Mesendoderm (in vitro differentiated cells): Measurements from ENCODE around the gene ZNF569.
"Not testable (repeated sequence)": the region's sequence is repeated elsewhere in the genome, so short reads cannot be mapped to it uniquely, and the experiment has no call there.

ENCODE experiments used
- DNase-seq: peaks from one replicate; pipeline ENCODE4 v3.0.0; 2013
- H2AK5ac ChIP-seq: 2 replicates; pipeline ENCODE4 v1.6.1; 2013; ENCODE audit warnings: low read length, inconsistent platforms
- H2BK120ac ChIP-seq: 2 replicates; pipeline ENCODE4 v1.6.1; 2013; ENCODE audit warnings: low read depth, mild to moderate bottlenecking, low read length, moderate library complexity, mixed read lengths
- H2BK15ac ChIP-seq: replicated peaks from 2 replicates; pipeline ENCODE4 v1.6.1; 2013; ENCODE audit warnings: low read depth, mild to moderate bottlenecking, moderate library complexity
- H2BK5ac ChIP-seq: 2 replicates; pipeline ENCODE4 v1.6.1; 2013; ENCODE audit warnings: low read length, inconsistent platforms
- H3K18ac ChIP-seq: 2 replicates; pipeline ENCODE4 v1.6.1; 2013; ENCODE audit warnings: mild to moderate bottlenecking, low read length, mixed read lengths
- H3K23ac ChIP-seq: one replicate; pipeline ENCODE4 v1.6.1; 2013; ENCODE audit warnings: low read length
- H3K27ac ChIP-seq: 2 replicates; pipeline ENCODE4 v1.5.1; 2013; ENCODE audit warnings: low read depth, mild to moderate bottlenecking, inconsistent platforms, low read length, moderate library complexity
- H3K27me3 ChIP-seq: 2 replicates; pipeline ENCODE4 v1.6.1; 2013; ENCODE audit warnings: low read length, control low read depth, mild to moderate bottlenecking, inconsistent platforms; ENCODE audit not compliant: insufficient read depth, poor library complexity
- H3K36me3 ChIP-seq: 2 replicates; pipeline ENCODE4 v1.6.1; 2013; ENCODE audit warnings: low read length, inconsistent platforms; ENCODE audit not compliant: control insufficient read depth, insufficient read depth
- H3K4ac ChIP-seq: one replicate; pipeline ENCODE4 v1.6.1; 2013; ENCODE audit warnings: low read depth, mild to moderate bottlenecking, low read length, moderate library complexity
- H3K4me1 ChIP-seq: 2 replicates; pipeline ENCODE4 v1.6.1; 2013; ENCODE audit warnings: low read depth, low read length, inconsistent platforms; ENCODE audit not compliant: control insufficient read depth
- H3K4me2 ChIP-seq: 2 replicates; pipeline ENCODE4 v1.6.1; 2013; ENCODE audit warnings: low read length
- H3K4me3 ChIP-seq: 2 replicates; pipeline ENCODE4 v1.5.1; 2013; ENCODE audit warnings: mild to moderate bottlenecking, low read length
- H3K56ac ChIP-seq: one replicate; pipeline ENCODE4 v1.6.1; 2013; ENCODE audit warnings: low read length
- H3K79me1 ChIP-seq: 2 replicates; pipeline ENCODE4 v1.6.1; 2013; ENCODE audit warnings: low read length, inconsistent platforms
- H3K79me2 ChIP-seq: 2 replicates; pipeline ENCODE4 v1.6.1; 2013; ENCODE audit warnings: mild to moderate bottlenecking, low read length; ENCODE audit not compliant: control insufficient read depth, insufficient read depth
- H3K9ac ChIP-seq: 2 replicates; pipeline ENCODE4 v1.6.1; 2013; ENCODE audit warnings: low read length, inconsistent platforms
- H4K5ac ChIP-seq: one replicate; pipeline ENCODE4 v1.6.1; 2013; ENCODE audit warnings: low read length
- H4K8ac ChIP-seq: one replicate; pipeline ENCODE4 v1.6.1; 2013; ENCODE audit warnings: low read depth, mild to moderate bottlenecking, control low read depth, low read length, moderate library complexity
- WGBS: extraction: QIAGEN DNeasy Blood & Tissue Kit; methylation state at CpG from one replicate; pipeline ENCODE4 v1.1.7; 2013; ENCODE audit warnings: low lambda C conversion rate, missing lambda C conversion rate; ENCODE audit not compliant: insufficient coverage; ENCODE audit errors: extremely low coverage; 5-methylcytosine and 5-hydroxymethylcytosine counted together

ZNF569 gene

GRCh38 chr19:37391399-37391798 lies 75.8 kb downstream of the ZNF569 start:
- H2BK120ac ChIP-seq, H3K36me3 ChIP-seq, H3K56ac ChIP-seq, H3K18ac ChIP-seq, H4K5ac ChIP-seq, H3K4me1 ChIP-seq, DNase-seq, H4K8ac ChIP-seq, H2BK5ac ChIP-seq, H2AK5ac ChIP-seq, H2BK15ac ChIP-seq, H3K4me3 ChIP-seq, H3K4ac ChIP-seq, H3K9ac ChIP-seq, H3K4me2 ChIP-seq, H3K79me2 ChIP-seq, H3K79me1 ChIP-seq, H3K27me3 ChIP-seq, H3K27ac ChIP-seq, H3K23ac ChIP-seq: not testable (repeated sequence)
- no CpG with 5 or more reads among the region's 6 CpGs for WGBS

DNA sequence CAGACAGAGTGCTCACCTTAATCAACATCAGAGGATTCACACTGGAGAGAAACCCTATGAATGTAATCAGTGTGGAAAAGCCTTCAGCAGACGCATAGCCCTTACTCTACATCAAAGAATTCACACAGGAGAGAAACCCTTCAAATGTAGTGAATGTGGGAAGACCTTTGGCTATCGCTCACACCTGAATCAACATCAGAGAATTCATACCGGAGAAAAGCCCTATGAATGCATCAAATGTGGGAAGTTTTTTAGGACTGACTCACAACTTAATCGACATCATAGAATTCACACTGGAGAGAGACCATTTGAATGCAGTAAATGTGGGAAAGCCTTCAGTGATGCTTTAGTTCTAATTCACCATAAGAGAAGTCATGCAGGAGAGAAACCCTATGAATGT lies 78.0 kb downstream of the ZNF569 start:
- H3K79me2 ChIP-seq = no peaks in the 10 kb centered on the region
- DNase-seq = peak; percentile 13
- H3K4me3 ChIP-seq = peak overlapping the region; percentile 7
- H3K18ac ChIP-seq = no peak overlapping the region
- no CpG with 5 or more reads among the region's 4 CpGs for WGBS
- no peak overlapping the region for H3K4ac ChIP-seq
- H2BK120ac ChIP-seq = no peak overlapping the region
- no peak overlapping the region for H3K27ac ChIP-seq
- no peak overlapping the region for H4K5ac ChIP-seq
- no peaks in the 10 kb centered on the region for H3K4me1 ChIP-seq
- H3K4me2 ChIP-seq = no peak overlapping the region
- H4K8ac ChIP-seq = no peak overlapping the region
- no peaks in the 10 kb centered on the region for H3K27me3 ChIP-seq
- peaks cover 6% of the 10 kb centered on the region for H3K36me3 ChIP-seq
- no peak overlapping the region for H3K9ac ChIP-seq
- no peak overlapping the region for H3K23ac ChIP-seq
- H2BK15ac ChIP-seq = no peak overlapping the region
- no peak overlapping the region for H2BK5ac ChIP-seq
- no peak overlapping the region for H2AK5ac ChIP-seq
- H3K79me1 ChIP-seq = no peaks in the 10 kb centered on the region
- no peak overlapping the region for H3K56ac ChIP-seq

DNA sequence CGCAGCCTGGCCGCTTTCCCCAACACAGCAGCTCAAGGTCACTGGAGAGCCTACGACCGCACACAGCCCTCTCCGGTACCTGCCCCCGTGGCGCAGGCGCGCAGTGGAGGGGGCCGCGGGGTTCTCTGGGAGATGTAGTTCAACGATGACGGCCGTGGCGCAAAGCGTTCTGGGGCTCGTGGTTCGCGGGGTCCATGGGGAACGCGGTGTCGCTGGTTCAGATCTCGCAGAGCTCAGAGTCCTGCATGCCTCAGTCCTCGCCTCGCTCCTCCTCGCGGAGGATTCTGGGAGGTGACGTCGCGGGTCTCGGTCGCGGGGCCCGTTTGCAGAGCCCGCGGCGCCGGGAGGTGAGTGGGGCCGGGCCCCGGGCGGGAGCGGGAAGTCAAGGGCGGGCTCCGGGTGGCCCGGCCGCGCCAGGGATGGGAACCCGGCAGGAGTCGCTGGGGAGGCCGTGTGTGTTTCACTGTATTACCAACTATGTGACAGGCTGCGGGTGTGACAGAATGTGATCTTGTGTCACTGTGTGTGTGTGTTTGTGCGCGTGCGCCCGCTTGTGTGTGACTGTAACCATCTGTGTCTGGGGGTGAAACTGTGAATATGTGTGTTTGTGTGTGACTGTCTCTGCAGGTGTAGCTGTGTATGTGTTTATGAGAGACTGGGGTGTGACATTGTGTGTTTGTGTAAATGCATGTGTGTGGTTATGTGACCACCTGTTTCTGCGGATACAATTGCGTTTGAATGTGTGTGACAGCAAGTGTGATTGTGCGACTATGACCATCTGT lies 96.2 kb downstream of the ZNF569 start, which contains the start of gene ZNF527:
Gene ZNF527, plus strand, starts transcription at position 220 of the 782 bp plus-strand sequence. CDS start 3,100 bp downstream, outside the sequence.
- H3K4me1 ChIP-seq = peaks cover 3% of the 10 kb centered on the region
- peak within 1 kb of the TSS; percentile 88 for H3K9ac ChIP-seq
- H2BK5ac ChIP-seq = no peak within 1 kb of the TSS
- no peak within 1 kb of the TSS for H2AK5ac ChIP-seq
- H3K23ac ChIP-seq = no peak within 1 kb of the TSS
- no peaks in the 10 kb centered on the region for H3K27me3 ChIP-seq
- H3K36me3 ChIP-seq = no peaks in the 10 kb centered on the region
- H4K8ac ChIP-seq = no peak within 1 kb of the TSS
- peak within 1 kb of the TSS; percentile 99 for H3K4me2 ChIP-seq
- peak within 1 kb of the TSS; percentile 72 for H3K4me3 ChIP-seq
- no peak within 1 kb of the TSS for H3K27ac ChIP-seq
- peak within 1 kb of the TSS; percentile 93 for H3K56ac ChIP-seq
- H3K18ac ChIP-seq = no peak within 1 kb of the TSS
- H2BK15ac ChIP-seq = no peak within 1 kb of the TSS
- H3K4ac ChIP-seq = no peak within 1 kb of the TSS
- no CpG with 5 or more reads among the region's 58 CpGs for WGBS
- no peaks in the 10 kb centered on the region for H3K79me2 ChIP-seq
- peaks cover 4% of the 10 kb centered on the region for H3K79me1 ChIP-seq
- H2BK120ac ChIP-seq = no peak within 1 kb of the TSS
- peak; percentile 99 for DNase-seq
- no peak within 1 kb of the TSS for H4K5ac ChIP-seq

GRCh38 chr19:37370386-37370879 lies 96.8 kb downstream of the ZNF569 start:
- not testable (repeated sequence) for H3K79me1 ChIP-seq
- no CpG with 5 or more reads among the region's 18 CpGs for WGBS

GRCh38 chr19:37362733-37363132 lies 104.5 kb downstream of the ZNF569 start:
- no peak overlapping the region for H3K18ac ChIP-seq
- no peak overlapping the region for H3K4ac ChIP-seq
- no peaks in the 10 kb centered on the region for H3K27me3 ChIP-seq
- H3K79me2 ChIP-seq = no peaks in the 10 kb centered on the region
- H2BK15ac ChIP-seq = no peak overlapping the region
- H2AK5ac ChIP-seq = no peak overlapping the region
- H3K4me1 ChIP-seq = no peaks in the 10 kb centered on the region
- peaks cover 16% of the 10 kb centered on the region for H3K36me3 ChIP-seq
- H3K23ac ChIP-seq = no peak overlapping the region
- no peak overlapping the region for H4K8ac ChIP-seq
- H3K4me3 ChIP-seq = no peak overlapping the region
- H2BK5ac ChIP-seq = no peak overlapping the region
- no peaks in the 10 kb centered on the region for H3K79me1 ChIP-seq
- no peak overlapping the region for H3K9ac ChIP-seq
- no CpG with 5 or more reads among the region's 6 CpGs for WGBS
- H3K27ac ChIP-seq = no peak overlapping the region
- no peak overlapping the region for H3K4me2 ChIP-seq
- H3K56ac ChIP-seq = no peak overlapping the region
- H4K5ac ChIP-seq = no peak overlapping the region
- H2BK120ac ChIP-seq = no peak overlapping the region
- peak; percentile 76 for DNase-seq

More at GRCh38 chr19:37370386-37370879, 96.8 kb downstream of the ZNF569 start:
- H2AK5ac ChIP-seq, H4K8ac ChIP-seq, H2BK15ac ChIP-seq, H4K5ac ChIP-seq, H3K27me3 ChIP-seq, H3K18ac ChIP-seq, H3K4ac ChIP-seq, H3K79me2 ChIP-seq, H3K4me1 ChIP-seq, DNase-seq, H3K36me3 ChIP-seq, H3K23ac ChIP-seq, H2BK120ac ChIP-seq, H3K27ac ChIP-seq, H2BK5ac ChIP-seq: not testable (repeated sequence)
- Histone ChIP-seq H3K9ac (peak overlapping the region; percentile 88), H3K4me2 (peak overlapping the region; percentile 97), H3K56ac (peak overlapping the region; percentile 93), H3K4me3 (peak overlapping the region; percentile 72)
